SK-N-SH (cell line): ENCODE measurements around the gene ITFG1. TPM values are rescaled to one million over a fixed set of nuclear protein-coding genes. Genes with fewer than 3 reads are reported as not detected.
"Not testable (repeated sequence)": the region's sequence is repeated elsewhere in the genome, so short reads cannot be mapped to it uniquely, and the experiment has no call there.

ENCODE experiments used
- CTCF ChIA-PET: fragments of 300-600, 350-600 bp; formaldehyde crosslinking; extraction: SDS; loops from one replicate; lab custom pipeline; 2021; lab: Yijun Ruan, JAX
- POLR2A ChIA-PET: fragments of 350-600 bp; sonication (Branson Sonifier 250); formaldehyde crosslinking; extraction: SDS; loops from one replicate; lab custom pipeline; 2020; ENCODE audit warnings: antibody characterized with exemption, inconsistent platforms; lab: Yijun Ruan, JAX
- DNase-seq: peaks from one replicate; pipeline ENCODE4 v3.0.0; 2012
- H2AFZ ChIP-seq: fragments of 200-600 bp; sonication (generic); 2 replicates; pipeline ENCODE4 v1.8.1; 2016; ENCODE audit warnings: antibody characterized with exemption, mild to moderate bottlenecking, low read depth
- H3F3A ChIP-seq: fragments of 200-600 bp; sonication (generic); replicated peaks from 2 replicates; pipeline ENCODE3; 2016; ENCODE audit warnings: antibody characterized with exemption, mild to moderate bottlenecking; ENCODE audit not compliant: insufficient read depth
- H3K27ac ChIP-seq, 2 experiments: fragments of 200-500 bp in 1 of 2; fragments of 200-600 bp in 1 of 2; sonication (Bioruptor generic) in 1 of 2; sonication (generic), shearing (Covaris generic) in 1 of 2; 2 replicates each; pipeline versions ENCODE4 v1.5.1 to v1.6.1; 2014 to 2016; ENCODE audit warnings: low read depth in 2 of 2, inconsistent platforms in 1 of 2, low read length in 1 of 2, mild to moderate bottlenecking in 1 of 2, mixed read lengths in 1 of 2
- H3K27me3 ChIP-seq: fragments of 200-600 bp; sonication (generic), shearing (Covaris generic); 2 replicates; pipeline ENCODE4 v1.6.1; 2016; ENCODE audit warnings: mixed run types; ENCODE audit not compliant: insufficient read depth
- H3K36me3 ChIP-seq, 2 experiments: fragments of 200-500 bp in 1 of 2; fragments of 200-600 bp in 1 of 2; sonication (Bioruptor generic) in 1 of 2; sonication (generic) in 1 of 2; replicated peaks in 1 of 2; 2 replicates each; pipeline versions ENCODE3 to v1.5.1; 2014 to 2016; ENCODE audit warnings: low read length in 1 of 2, mild to moderate bottlenecking in 1 of 2; ENCODE audit not compliant: insufficient read depth in 2 of 2, control insufficient read depth in 1 of 2
- H3K4me1 ChIP-seq, 2 experiments: fragments of 200-500 bp in 1 of 2; fragments of 200-600 bp in 1 of 2; sonication (Bioruptor generic) in 1 of 2; sonication (generic), shearing (Covaris generic) in 1 of 2; 2 replicates each; pipeline versions ENCODE4 v1.5.1 to v1.6.1; 2014 to 2016; ENCODE audit warnings: low read depth in 1 of 2, low read length in 1 of 2, mixed run types in 1 of 2; ENCODE audit not compliant: insufficient read depth in 2 of 2, control insufficient read depth in 1 of 2
- H3K4me2 ChIP-seq: fragments of 200-600 bp; sonication (generic), shearing (Covaris generic); 2 replicates; pipeline ENCODE4 v1.6.1; 2017; ENCODE audit warnings: mixed run types
- H3K4me3 ChIP-seq, 2 experiments: fragments of 200-500 bp in 1 of 2; fragments of 200-600 bp in 1 of 2; sonication (Bioruptor generic) in 1 of 2; sonication (generic), shearing (Covaris generic) in 1 of 2; 2 replicates each; pipeline versions ENCODE4 v1.5.1 to v1.8.1; 2014 to 2016; ENCODE audit warnings: low read depth in 2 of 2, inconsistent platforms in 1 of 2, low read length in 1 of 2, mild to moderate bottlenecking in 1 of 2, mixed read lengths in 1 of 2, moderate library complexity in 1 of 2
- H3K79me2 ChIP-seq: fragments of 200-600 bp; sonication (generic); 2 replicates; pipeline ENCODE4 v1.8.1; 2017; ENCODE audit warnings: mild to moderate bottlenecking; ENCODE audit not compliant: insufficient read depth
- H3K9ac ChIP-seq: fragments of 200-600 bp; sonication (generic); 2 replicates; pipeline ENCODE4 v1.6.1; 2017; ENCODE audit warnings: mixed run types
- H3K9me2 ChIP-seq: fragments of 200-600 bp; sonication (generic); 2 replicates; pipeline ENCODE4 v1.6.1; 2017; ENCODE audit warnings: mixed run types
- H3K9me3 ChIP-seq: fragments of 200-600 bp; sonication (generic); 2 replicates; pipeline ENCODE4 v1.6.1; 2017; ENCODE audit warnings: mixed run types, mild to moderate bottlenecking, moderate library complexity
- H4K20me1 ChIP-seq: fragments of 200-600 bp; sonication (generic); 2 replicates; pipeline ENCODE4 v1.6.1; 2017; ENCODE audit warnings: mild to moderate bottlenecking, mixed run types; ENCODE audit not compliant: insufficient read depth
- FOSL2 ChIP-seq: IDR thresholded peaks from 2 replicates; pipeline ENCODE4 v1.4.0; 2012; ENCODE audit warnings: low read depth, mild to moderate bottlenecking, moderate library complexity, borderline replicate concordance
- FOXJ3 ChIP-seq: sonication (generic); formaldehyde crosslinking; IDR thresholded peaks from 2 replicates; pipeline ENCODE4 v1.5.1; 2020; ENCODE audit warnings: mild to moderate bottlenecking, missing genetic modification reagents
- MXI1 ChIP-seq: IDR thresholded peaks from 2 replicates; pipeline ENCODE4 v1.6.1; 2012; ENCODE audit warnings: mild to moderate bottlenecking, low read depth, low read length, improper control_type of control experiment
- NFIC ChIP-seq: IDR thresholded peaks from 2 replicates; pipeline ENCODE4 v1.4.0; 2012; ENCODE audit warnings: borderline replicate concordance
- PBX3 ChIP-seq: IDR thresholded peaks from 2 replicates; pipeline ENCODE4; 2012
- POLR2AphosphoS5 ChIP-seq: IDR thresholded peaks from 2 replicates; pipeline ENCODE4 v1.6.1; 2012; ENCODE audit warnings: low read depth, low read length
- REST ChIP-seq: IDR thresholded peaks from 2 replicates; pipeline ENCODE4 v1.6.1; 2012; ENCODE audit warnings: mild to moderate bottlenecking, low read depth, low read length, moderate library complexity
- RXRA ChIP-seq: IDR thresholded peaks from 2 replicates; pipeline ENCODE4 v1.4.0; 2012; ENCODE audit warnings: low read depth, mild to moderate bottlenecking, borderline replicate concordance
- SIN3A ChIP-seq: IDR thresholded peaks from 2 replicates; pipeline ENCODE4 v1.6.1; 2012; ENCODE audit warnings: low read depth, mild to moderate bottlenecking, low read length, moderate library complexity, borderline replicate concordance
- TAF1 ChIP-seq: IDR thresholded peaks from 2 replicates; pipeline ENCODE4 v1.6.1; 2012; ENCODE audit warnings: low read depth, mild to moderate bottlenecking, low read length, moderate library complexity, borderline replicate concordance
- TCF12 ChIP-seq: IDR thresholded peaks from 2 replicates; pipeline ENCODE4 v1.4.0; 2012
- TEAD4 ChIP-seq: IDR thresholded peaks from 2 replicates; pipeline ENCODE4 v1.4.0; 2012; ENCODE audit warnings: mild to moderate bottlenecking, borderline replicate concordance; ENCODE audit not compliant: insufficient read depth
- USF1 ChIP-seq: IDR thresholded peaks from 2 replicates; pipeline ENCODE4 v1.4.0; 2012; ENCODE audit warnings: low read depth, borderline replicate concordance
- WGBS: methylation state at CpG from one replicate; pipeline ENCODE4 v1.1.6; 2017; ENCODE audit warnings: low lambda C conversion rate; 5-methylcytosine and 5-hydroxymethylcytosine counted together
- polyA plus RNA-seq, 3 experiments: library from polyadenylated mRNA; depleted of rRNA; stranded (reverse); fragments of >200 nt; gene quantifications; 2 replicates each; pipeline ENCODE4 v1.2.3, GENCODE V29; 2012

Gene ITFG1
- polyA plus RNA-seq, 1 of the 3 experiments (the other 2 are of a cell fraction), result 48.6 TPM

GRCh38 chr16:47152501-47152900, 308.4 kb downstream of the ITFG1 start:
- H3K4me2 ChIP-seq, H2AFZ ChIP-seq, POLR2A ChIA-PET, H4K20me1 ChIP-seq, H3K27ac ChIP-seq, H3K27me3 ChIP-seq, H3K79me2 ChIP-seq, H3F3A ChIP-seq, H3K4me1 ChIP-seq, H3K9me2 ChIP-seq, H3K9me3 ChIP-seq, H3K9ac ChIP-seq, DNase-seq, H3K4me3 ChIP-seq: not testable (repeated sequence)
- 95% methylated on average over 9 of the region's 9 CpGs for WGBS
- CTCF ChIA-PET, result interaction anchor here (1.5 kb wide), 1 partner anchor 9 kb away, joined by 6 read pairs; the partner anchor contains the start of gene NETO2
- H3K36me3 ChIP-seq, result peaks cover 7 to 24% of the 10 kb centered on the region in 2 experiments

GRCh38 chr16:47150067-47150466, 310.8 kb downstream of the ITFG1 start:
- Histone ChIP-seq H3K79me2 (no peaks in the 10 kb centered on the region), H2AFZ (no peak overlapping the region), H3K27me3 (no peaks in the 10 kb centered on the region), H3F3A (no peaks in the 10 kb centered on the region), H3K9me3 (no peaks in the 10 kb centered on the region), H3K4me1 (peaks cover 0 to 7% of the 10 kb centered on the region in 2 experiments; a peak in 2 of 4 replicates), H3K27ac (no peak overlapping the region), H4K20me1 (no peaks in the 10 kb centered on the region), H3K4me2 (no peak overlapping the region), H3K36me3 (peaks cover 7 to 13% of the 10 kb centered on the region in 2 experiments), H3K9ac (no peak overlapping the region), H3K9me2 (no peaks in the 10 kb centered on the region), H3K4me3 (no peak overlapping the region)
- TF ChIP-seq MXI1, result no peak
- TF ChIP-seq RXRA, result no peak
- TF ChIP-seq USF1, result no peak
- no peak for TF ChIP-seq TCF12
- no peak for TF ChIP-seq NFIC
- TF ChIP-seq FOSL2, result no peak
- TF ChIP-seq SIN3A, result no peak
- TF ChIP-seq FOXJ3 (CRISPR knock-in tag), result no peak
- TF ChIP-seq TAF1, result no peak
- TF ChIP-seq POLR2AphosphoS5, result no peak
- no peak for TF ChIP-seq REST
- no peak for TF ChIP-seq TEAD4
- no peak for TF ChIP-seq PBX3
- ChIA-PET POLR2A (no interaction called here), CTCF (interaction anchor here (1.6 kb wide), 1 partner anchor 12 kb away, joined by 5 read pairs; no protein-coding TSS in a partner anchor)
- no peak for DNase-seq
- WGBS, result 95% methylated on average over 3 of the region's 3 CpGs
